ENCODE data around the gene ACBD4. TPM values are rescaled to one million over a fixed set of nuclear protein-coding genes. Genes with fewer than 3 reads are reported as not detected.

Gene ACBD4
- total RNA-seq, 4 donors from 2014 or later = 24.9 to 96.1 (median 38.6) TPM

- TF ChIP-seq EP300 (IDR thresholded peaks at IDR 0.05; ENCODE audit: low read depth) (no peak), POLR2A (IDR thresholded peaks at IDR 0.05) (no peak), POLR2AphosphoS5 (IDR thresholded peaks at IDR 0.05) (no peak), CTCF (IDR thresholded peaks at IDR 0.05) (no peak)
- Histone ChIP-seq H3K36me3 (no peaks in the 10 kb centered on the region), H3K27ac (peak overlapping the region in 3 of 4 donors; percentile 50 to 92 (median 55)), H3K4me3 (no peak overlapping the region), H3K4me1 (peaks cover 13 to 34% (median 26%) of the 10 kb centered on the region in 4 donors), H3K9me3 (no peaks in the 10 kb centered on the region), H3K27me3 (no peaks in the 10 kb centered on the region)
- WGBS, 2 donors (ENCODE audit: low coverage in 1 of 2) = 86% methylated on average over 12 of the region's 12 CpGs; no CpG with 5 or more reads in 1 of the 2 donors
- intact Hi-C loops (cut with DNase I; ENCODE audit: low total_unique reads) (loop anchor here (1.0 to 10.0 kb wide), 2 partner anchors 59 to 362 kb away; no protein-coding TSS in a partner anchor), in situ Hi-C loops (cut with MboI; ENCODE audit: low pct_ligation_motif_present in 1 of 4, low pct_unique_long_range_greater_than_20kb in 1 of 4, low sequenced_read_pairs in 3 of 4) (loop anchor here in 3 of 4 donors (5.0 to 10.0 kb wide), 2 partner anchors 58 to 60 kb away; no protein-coding TSS in a partner anchor)
- DNase-seq = no peak
These were observed 1.5 kb downstream of the ACBD4 start for GRCh38 chr17:45136846-45137560.

- peak; percentile 62 for DNase-seq
- Histone ChIP-seq H3K27me3 (no peaks in the 10 kb centered on the region), H3K27ac (peak overlapping the region in 2 of 4 donors; percentile 50 to 55), H3K4me3 (no peak overlapping the region), H3K36me3 (no peaks in the 10 kb centered on the region), H3K9me3 (no peaks in the 10 kb centered on the region), H3K4me1 (peaks cover 13 to 30% (median 26%) of the 10 kb centered on the region in 4 donors)
- in situ Hi-C loops (cut with MboI; ENCODE audit: low pct_ligation_motif_present in 1 of 4, low pct_unique_long_range_greater_than_20kb in 1 of 4, low sequenced_read_pairs in 3 of 4) (loop anchor here in 3 of 4 donors (5.0 to 10.0 kb wide), 2 partner anchors 57 to 60 kb away; no protein-coding TSS in a partner anchor), intact Hi-C loops (cut with DNase I; ENCODE audit: low total_unique reads) (loop anchor here (10.0 kb wide), 1 partner anchor 363 kb away; no protein-coding TSS in a partner anchor)
- 60% methylated on average over 1 to 11 of the region's 11 CpGs for WGBS, 2 donors (ENCODE audit: low coverage in 1 of 2)
- no peak for TF ChIP-seq EP300 (IDR thresholded peaks at IDR 0.05; ENCODE audit: low read depth)
- peak in 1 of 3 donors; percentile 30 for TF ChIP-seq POLR2AphosphoS5 (IDR thresholded peaks at IDR 0.05)
These were observed 2.2 kb downstream of the ACBD4 start for GRCh38 chr17:45137561-45138305.

GRCh38 chr17:45138911-45139532 is 3.5 kb downstream of the ACBD4 start:
- Histone ChIP-seq H3K4me1 (peaks cover 18 to 37% (median 32%) of the 10 kb centered on the region in 4 donors), H3K27me3 (no peaks in the 10 kb centered on the region), H3K4me3 (no peak overlapping the region), H3K27ac (no peak overlapping the region), H3K9me3 (no peaks in the 10 kb centered on the region), H3K36me3 (no peaks in the 10 kb centered on the region)
- TF ChIP-seq POLR2AphosphoS5 (IDR thresholded peaks at IDR 0.05) (no peak), EP300 (IDR thresholded peaks at IDR 0.05; ENCODE audit: low read depth) (no peak), POLR2A (IDR thresholded peaks at IDR 0.05) (no peak), CTCF (IDR thresholded peaks at IDR 0.05) (no peak)
- WGBS, 2 donors (ENCODE audit: low coverage in 1 of 2) = 84% methylated on average over 12 of the region's 14 CpGs; no CpG with 5 or more reads in 1 of the 2 donors
- in situ Hi-C loops (cut with MboI; ENCODE audit: low pct_ligation_motif_present in 1 of 4, low pct_unique_long_range_greater_than_20kb in 1 of 4, low sequenced_read_pairs in 3 of 4) = loop anchor here in 3 of 4 donors (5.0 to 10.0 kb wide), 2 partner anchors 56 to 58 kb away; no protein-coding TSS in a partner anchor
- intact Hi-C loops (cut with DNase I; ENCODE audit: low total_unique reads) = loop anchor here (10.0 kb wide), 1 partner anchor 364 kb away; no protein-coding TSS in a partner anchor
- DNase-seq = no peak

- 88% methylated on average over 4 of the region's 4 CpGs; no CpG with 5 or more reads in 1 of the 2 donors for WGBS, 2 donors (ENCODE audit: low coverage in 1 of 2)
- H3K9me3 ChIP-seq = no peaks in the 10 kb centered on the region
- H3K27me3 ChIP-seq = no peaks in the 10 kb centered on the region
- intact Hi-C loops (cut with DNase I; ENCODE audit: low total_unique reads) = loop anchor here (10.0 kb wide), 1 partner anchor 365 kb away; no protein-coding TSS in a partner anchor
- H3K36me3 ChIP-seq = no peaks in the 10 kb centered on the region
- DNase-seq = no peak
- no peak overlapping the region for H3K27ac ChIP-seq
- no peak overlapping the region for H3K4me3 ChIP-seq
- peaks cover 19 to 42% (median 37%) of the 10 kb centered on the region in 4 donors for H3K4me1 ChIP-seq
- TF ChIP-seq EP300 (IDR thresholded peaks at IDR 0.05; ENCODE audit: low read depth) (no peak), CTCF (IDR thresholded peaks at IDR 0.05) (no peak), POLR2AphosphoS5 (IDR thresholded peaks at IDR 0.05) (no peak), POLR2A (IDR thresholded peaks at IDR 0.05) (no peak)
- in situ Hi-C loops (cut with MboI; ENCODE audit: low pct_ligation_motif_present in 1 of 4, low pct_unique_long_range_greater_than_20kb in 1 of 4, low sequenced_read_pairs in 3 of 4) = loop anchor here in 3 of 4 donors (5.0 to 10.0 kb wide), 2 partner anchors 55 to 58 kb away; no protein-coding TSS in a partner anchor
These were observed 4.0 kb downstream of the ACBD4 start for GRCh38 chr17:45139533-45139920.

All from transverse colon (tissue), 4 donors.